Adrenal gland (tissue), 5 donors: ENCODE results near the gene ZNF700.

Experiments
- CTCF ChIP-seq, 6 experiments: fragments of 450-650 bp in 4 of 6; fragments of 200-600 bp in 2 of 6; sonication (generic) in 1 of 6; IDR thresholded peaks; 1 replicate in 5 of 6; 2 replicates in 1 of 6; pipeline versions ENCODE4 v1.5.1 to v1.8.0; 2016 to 2021; ENCODE audit warnings: antibody characterized with exemption in 6 of 6, mild to moderate bottlenecking in 2 of 6, moderate library complexity in 1 of 6
- POLR2A ChIP-seq, 2 donors: fragments of 450-650 bp; IDR thresholded peaks; one replicate each; pipeline ENCODE4 v1.6.1; 2017; ENCODE audit warnings: antibody characterized with exemption in 2 of 2, mild to moderate bottlenecking in 2 of 2, moderate library complexity in 1 of 2
- donor health status: DM: no; HTN: no; CAD: no.

DNA sequence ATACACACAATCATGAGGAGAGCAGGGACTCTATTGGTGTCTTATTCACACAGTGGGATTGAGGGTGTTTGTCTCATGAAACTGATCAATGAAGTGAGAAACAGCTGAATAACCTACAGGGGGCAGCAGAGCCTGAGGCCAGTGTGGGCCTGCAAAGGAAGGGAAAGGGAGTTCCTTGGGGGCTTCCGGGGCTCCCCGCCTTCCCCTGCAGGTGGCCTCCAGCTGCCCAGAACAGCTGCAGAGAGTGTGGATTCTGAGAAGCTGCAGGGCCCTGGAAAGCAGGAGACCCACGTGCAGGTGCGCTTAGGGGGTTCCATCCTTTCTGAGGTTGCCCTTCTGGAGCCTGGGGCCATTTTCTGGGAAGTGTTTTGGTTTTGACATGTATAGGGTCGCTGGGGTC, 60.1 kb downstream of the ZNF700 start:
- no peak for TF ChIP-seq POLR2A (IDR thresholded peaks at IDR 0.05)
- TF ChIP-seq CTCF (IDR thresholded peaks at IDR 0.05): no peak
